ENCODE measurements around the gene ESYT1.
"Not testable (repeated sequence)": the region's sequence is repeated elsewhere in the genome, so short reads cannot be mapped to it uniquely, and the experiment has no call there.

The ESYT1 gene

DNA sequence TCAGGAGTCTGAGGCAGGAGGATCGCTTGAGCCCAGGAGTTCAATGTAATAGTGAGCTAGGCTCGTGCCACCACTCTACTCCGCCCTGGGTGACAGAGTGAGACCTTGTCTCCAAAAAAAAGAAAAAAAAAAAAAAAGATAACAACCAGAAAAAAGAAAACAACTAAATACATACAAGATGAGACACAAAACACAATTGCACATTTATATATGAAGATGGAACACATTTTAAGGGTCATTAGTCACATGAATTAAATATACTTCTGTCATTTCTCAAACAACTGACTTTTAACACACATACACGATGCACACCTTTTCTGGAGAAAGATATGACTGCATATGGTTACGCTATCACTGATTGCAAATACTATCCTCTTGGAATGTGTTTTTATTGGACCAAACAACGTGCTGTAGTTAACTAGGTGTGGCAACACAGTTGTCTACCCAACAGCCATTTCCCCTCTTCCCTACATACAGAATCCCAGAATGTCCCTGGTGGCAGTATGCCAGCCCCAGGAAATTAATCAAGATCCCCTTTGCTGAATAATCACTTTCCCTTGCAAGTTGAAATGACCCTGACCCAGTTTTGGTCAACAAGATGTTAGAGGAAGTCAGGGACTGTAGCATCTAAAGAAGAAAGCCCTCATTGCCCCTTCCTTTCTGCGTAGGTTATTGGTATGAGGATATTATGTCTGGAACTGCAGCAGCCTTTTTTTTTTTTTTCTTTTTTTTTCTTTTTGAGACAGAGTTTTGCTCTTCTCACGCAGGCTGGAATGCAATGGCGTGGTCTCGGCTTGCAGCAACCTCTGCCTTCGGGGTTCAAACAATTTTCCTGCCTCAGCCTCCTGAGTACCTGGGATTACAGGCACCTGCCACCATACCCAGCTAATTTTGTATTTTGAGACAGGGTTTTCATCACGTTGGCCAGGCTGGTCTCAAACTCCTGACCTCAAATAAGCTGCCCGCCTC, 18.7 kb downstream of the ESYT1 start:
- Mint-ChIP-seq H3K4me3 (no peak overlapping the region), H3K27me3 (no peaks in the 10 kb centered on the region), H3K27ac (no peak overlapping the region), H3K9me3 (no peaks in the 10 kb centered on the region), H3K4me1 (peaks cover 43% of the 10 kb centered on the region), H3K36me3 (peaks cover 38% of the 10 kb centered on the region)
- no peak for DNase-seq
- CTCF ChIA-PET, result interaction anchor here (0.7 kb wide), 1 partner anchor 10 kb away, joined by 3 read pairs; no protein-coding TSS in a partner anchor

DNA sequence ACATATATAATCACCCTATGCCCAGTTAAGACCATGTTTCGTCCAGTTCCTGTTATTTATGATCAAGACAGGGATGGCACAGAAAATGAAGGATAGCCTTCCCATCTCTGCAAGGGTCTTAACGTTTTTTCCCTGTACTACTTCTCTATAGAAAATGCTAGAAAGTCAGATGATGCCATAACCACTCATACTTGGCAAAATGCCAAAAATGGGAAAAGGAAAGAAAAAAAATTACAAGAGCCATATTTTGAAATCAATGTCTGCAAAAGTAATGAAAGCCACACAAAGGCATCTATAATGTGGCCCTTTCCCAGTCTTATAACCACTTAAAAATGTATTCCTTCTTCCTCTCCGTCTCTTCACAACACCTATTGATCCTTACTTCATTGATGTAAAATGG, 22.5 kb downstream of the ESYT1 start:
- H3K27ac Mint-ChIP-seq, result peak overlapping the region; percentile 99

DNA sequence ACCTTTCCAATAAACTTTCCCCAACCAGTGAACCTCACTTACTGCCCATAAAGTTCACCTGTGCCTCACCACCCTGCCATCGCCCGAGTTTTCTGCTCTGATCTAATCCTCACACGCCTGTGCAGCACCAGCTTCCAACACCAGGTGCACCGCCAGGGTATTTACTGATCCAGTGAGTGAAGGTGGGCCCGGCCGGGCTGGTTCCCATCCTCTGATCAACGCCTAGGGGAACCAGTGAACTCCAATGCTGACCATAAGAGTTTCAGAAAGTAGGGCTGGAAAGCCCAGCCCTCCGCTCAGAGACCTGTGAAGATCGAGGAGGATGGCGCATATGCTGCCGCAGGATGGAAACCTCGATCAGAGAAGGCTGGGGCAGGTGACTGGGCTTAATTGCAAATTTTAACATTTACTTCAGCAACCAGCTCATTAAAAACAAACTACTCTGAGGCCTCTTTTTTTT, 23.6 kb downstream of the ESYT1 start:
- no peaks in the 10 kb centered on the region for H3K9me3 Mint-ChIP-seq
- H3K27me3 Mint-ChIP-seq, result no peaks in the 10 kb centered on the region
- peak overlapping the region; percentile 83 for H3K4me3 Mint-ChIP-seq
- peak overlapping the region; percentile 99 for H3K27ac Mint-ChIP-seq
- peak; percentile 82 for DNase-seq
- peaks cover 51% of the 10 kb centered on the region for H3K4me1 Mint-ChIP-seq
- CTCF ChIA-PET, result interaction anchor here (0.9 to 1.9 kb wide), 6 partner anchors 9 to 70 kb away, joined by 3 to 8 read pairs (median 6); partner anchors contain the start of genes ESYT1 and RNF41
- peaks cover 9% of the 10 kb centered on the region for H3K36me3 Mint-ChIP-seq

More for the DNA sequence above, 22.5 kb downstream of the ESYT1 start:
- CTCF ChIA-PET, result interaction anchor here (1.2 to 1.9 kb wide), 2 partner anchors 22 to 38 kb away, joined by 4 to 8 read pairs; partner anchors contain the start of genes ESYT1 and SMARCC2
- peaks cover 8% of the 10 kb centered on the region for H3K36me3 Mint-ChIP-seq
- DNase-seq, result no peak
- H3K4me3 Mint-ChIP-seq, result peak overlapping the region; percentile 83
- no peaks in the 10 kb centered on the region for H3K27me3 Mint-ChIP-seq
- peaks cover 46% of the 10 kb centered on the region for H3K4me1 Mint-ChIP-seq
- no peaks in the 10 kb centered on the region for H3K9me3 Mint-ChIP-seq

DNA sequence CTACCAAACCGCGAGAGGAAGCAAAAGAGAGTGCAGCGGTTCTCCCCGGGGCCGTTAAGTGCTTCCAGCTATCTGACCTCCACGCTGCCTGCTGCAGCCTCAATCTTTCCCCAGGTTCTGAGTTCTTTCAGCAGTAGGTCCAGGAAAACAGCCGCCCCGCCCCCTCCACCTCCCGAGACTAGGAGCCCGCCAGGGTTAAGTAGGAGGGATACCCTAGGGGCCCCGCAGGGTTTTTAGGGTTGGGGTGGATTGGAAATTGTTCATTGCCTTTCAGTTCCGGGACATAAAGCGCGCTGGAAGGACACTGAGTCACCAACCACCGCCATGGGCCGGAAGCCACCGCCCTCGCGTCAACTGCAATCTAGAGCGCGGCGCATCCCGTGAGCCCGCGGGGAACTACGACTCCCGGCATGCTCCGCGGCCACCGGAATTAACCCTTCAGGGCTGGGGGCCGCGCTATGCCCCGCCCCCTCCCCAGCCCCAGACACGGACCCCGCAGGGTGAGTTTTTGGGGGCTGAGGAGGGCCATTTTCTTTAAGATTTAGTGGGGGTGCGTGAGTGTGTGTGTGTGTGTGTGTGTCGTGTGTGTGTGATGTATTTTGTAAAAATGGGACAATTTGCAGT, 24.2 kb downstream of the ESYT1 start, which contains the start of gene MYL6B:
MYL6B (plus strand) TSS at position 456 of the 624 bp plus-strand sequence. CDS start 1,332 bp downstream, outside the sequence.
- peak; percentile 96 for DNase-seq
- Mint-ChIP-seq H3K4me1 (peaks cover 53% of the 10 kb centered on the region), H3K27ac (peak within 1 kb of the TSS; percentile 99), H3K36me3 (peaks cover 9% of the 10 kb centered on the region), H3K4me3 (peak within 1 kb of the TSS; percentile 83), H3K9me3 (no peaks in the 10 kb centered on the region), H3K27me3 (no peaks in the 10 kb centered on the region)
- CTCF ChIA-PET, result interaction anchor here (0.9 to 1.9 kb wide), 6 partner anchors 10 to 69 kb away, joined by 3 to 8 read pairs (median 6); partner anchors contain the start of genes ESYT1 and RNF41

DNA sequence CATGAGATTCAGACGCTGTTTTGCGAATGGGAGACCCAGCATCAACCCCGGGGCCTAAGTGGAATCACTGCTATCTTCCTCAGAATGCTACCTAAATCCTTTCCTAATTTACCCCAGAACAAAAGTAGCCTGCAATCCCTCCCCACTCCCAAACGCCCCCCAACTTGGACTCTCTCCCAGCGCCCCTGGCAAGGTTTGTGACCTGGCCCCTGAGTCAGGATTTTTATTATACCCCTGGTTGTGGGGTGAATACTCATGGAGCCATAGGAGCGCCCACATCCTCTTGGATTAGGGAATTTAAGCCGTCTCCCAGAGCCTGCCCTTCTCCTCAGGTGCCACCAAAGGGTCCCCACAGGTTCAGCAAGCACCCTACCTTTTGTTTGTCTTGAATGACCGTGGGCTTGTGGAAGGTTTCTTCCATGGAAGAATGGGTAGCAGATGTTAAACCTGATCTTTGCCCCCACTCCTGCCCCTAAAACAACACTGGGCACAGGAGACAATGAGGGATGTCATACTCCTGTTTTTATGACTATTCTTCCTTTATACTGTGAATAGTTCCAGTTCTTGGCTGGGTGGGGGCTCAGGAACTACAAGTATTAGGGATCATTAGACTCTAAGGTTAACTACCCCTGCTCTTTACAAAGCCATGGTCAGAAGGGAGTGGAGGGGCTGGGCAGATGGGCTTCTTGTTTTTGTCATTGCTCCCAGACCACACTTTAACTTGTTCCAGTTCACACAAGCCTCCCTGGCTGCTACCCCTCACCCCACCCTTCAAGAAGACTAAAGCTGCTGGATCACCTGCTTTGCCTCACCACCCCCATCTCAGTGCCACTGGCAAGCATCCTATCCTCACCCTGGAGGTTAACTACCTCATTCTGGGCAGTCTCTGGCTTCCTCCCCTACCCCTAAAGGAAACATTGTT, 24.9 kb downstream of the ESYT1 start:
- CTCF ChIA-PET, result interaction anchor here (1.9 kb wide), 1 partner anchor 33 kb away, joined by 8 read pairs; no protein-coding TSS in a partner anchor

DNA sequence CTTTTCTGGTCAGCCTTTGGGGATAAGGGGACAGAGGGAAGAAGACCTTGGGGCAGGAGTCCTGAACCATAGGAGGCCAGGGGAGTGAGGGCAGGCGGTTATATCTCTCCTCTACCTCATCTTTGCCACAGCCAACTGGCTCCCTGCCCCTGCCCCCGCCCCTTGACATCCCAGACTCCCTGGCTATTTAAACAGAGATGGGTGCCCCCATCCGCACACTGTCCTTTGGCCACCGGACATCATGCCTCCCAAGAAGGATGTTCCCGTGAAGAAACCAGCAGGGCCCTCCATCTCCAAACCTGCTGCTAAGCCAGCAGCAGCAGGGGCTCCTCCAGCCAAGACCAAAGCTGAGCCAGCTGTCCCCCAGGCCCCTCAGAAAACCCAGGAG, 25.6 kb downstream of the ESYT1 start:
- Mint-ChIP-seq H3K36me3 (peaks cover 18% of the 10 kb centered on the region), H3K4me3 (peak overlapping the region; percentile 83), H3K27me3 (no peaks in the 10 kb centered on the region), H3K9me3 (no peaks in the 10 kb centered on the region), H3K4me1 (peaks cover 58% of the 10 kb centered on the region), H3K27ac (no peak overlapping the region)
- no peak for DNase-seq
- CTCF ChIA-PET, result interaction anchor here (1.9 kb wide), 1 partner anchor 34 kb away, joined by 8 read pairs; no protein-coding TSS in a partner anchor

More for the DNA sequence above, 24.9 kb downstream of the ESYT1 start:
- peaks cover 58% of the 10 kb centered on the region for H3K4me1 Mint-ChIP-seq
- H3K4me3 Mint-ChIP-seq, result peak overlapping the region; percentile 83
- no peaks in the 10 kb centered on the region for H3K9me3 Mint-ChIP-seq
- H3K27ac Mint-ChIP-seq, result peak overlapping the region; percentile 99
- H3K36me3 Mint-ChIP-seq, result peaks cover 14% of the 10 kb centered on the region
- DNase-seq, result no peak
- no peaks in the 10 kb centered on the region for H3K27me3 Mint-ChIP-seq

DNA sequence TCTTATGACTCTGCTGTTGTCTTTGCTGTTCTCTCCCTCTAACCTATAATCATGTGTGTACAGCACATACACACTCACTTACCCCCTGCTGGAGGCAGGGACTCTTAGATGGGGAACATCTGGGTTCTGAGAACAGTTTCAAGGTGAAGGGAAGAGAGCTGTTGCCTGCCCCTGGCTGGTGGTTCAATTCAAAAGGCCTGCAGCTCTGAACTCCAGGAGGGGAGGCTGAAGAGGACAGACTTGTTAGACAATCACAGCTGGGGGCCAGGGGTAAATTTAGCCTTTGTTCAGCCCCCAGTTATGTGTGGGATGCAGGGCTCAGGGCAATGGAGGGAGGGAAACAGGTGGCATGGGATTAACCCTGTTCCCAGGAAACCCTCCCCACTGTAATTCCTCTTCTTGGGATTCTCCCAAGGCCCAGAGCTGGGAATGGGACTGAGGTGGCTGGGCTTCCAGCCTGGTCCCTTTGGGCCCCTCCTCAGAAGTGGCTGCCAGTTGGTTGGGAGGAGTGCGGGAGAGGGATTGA, 26.2 kb downstream of the ESYT1 start:
- peaks cover 25% of the 10 kb centered on the region for H3K36me3 Mint-ChIP-seq
- no peaks in the 10 kb centered on the region for H3K27me3 Mint-ChIP-seq
- CTCF ChIA-PET, result interaction anchor here (1.7 to 1.9 kb wide), 2 partner anchors 28 to 35 kb away, joined by 6 to 8 read pairs; no protein-coding TSS in a partner anchor
- peaks cover 58% of the 10 kb centered on the region for H3K4me1 Mint-ChIP-seq
- H3K4me3 Mint-ChIP-seq, result no peak overlapping the region
- H3K27ac Mint-ChIP-seq, result peak overlapping the region; percentile 24
- no peaks in the 10 kb centered on the region for H3K9me3 Mint-ChIP-seq
- DNase-seq, result no peak

DNA sequence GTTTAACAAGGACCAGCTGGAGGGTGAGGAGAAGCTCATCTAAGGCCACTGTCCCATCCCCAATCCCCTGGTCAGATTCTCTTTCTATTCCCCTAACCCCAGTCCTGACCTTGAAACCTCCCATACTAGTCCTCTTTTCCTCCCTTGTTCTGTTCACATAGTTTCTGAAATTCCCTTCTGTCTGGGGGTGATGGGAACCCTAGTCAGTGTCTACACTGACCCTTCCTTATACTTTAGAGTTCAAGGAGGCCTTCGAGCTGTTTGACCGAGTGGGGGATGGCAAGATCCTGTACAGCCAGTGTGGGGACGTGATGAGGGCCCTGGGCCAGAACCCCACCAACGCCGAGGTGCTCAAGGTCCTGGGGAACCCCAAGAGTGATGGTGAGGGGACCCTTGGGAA, 26.8 kb downstream of the ESYT1 start:
- H3K9me3 Mint-ChIP-seq, result no peaks in the 10 kb centered on the region
- DNase-seq, result no peak
- CTCF ChIA-PET, result interaction anchor here (1.7 to 1.9 kb wide), 2 partner anchors 29 to 35 kb away, joined by 6 to 8 read pairs; no protein-coding TSS in a partner anchor
- H3K4me3 Mint-ChIP-seq, result peak overlapping the region; percentile 40
- H3K27ac Mint-ChIP-seq, result no peak overlapping the region
- peaks cover 30% of the 10 kb centered on the region for H3K36me3 Mint-ChIP-seq
- no peaks in the 10 kb centered on the region for H3K27me3 Mint-ChIP-seq
- peaks cover 59% of the 10 kb centered on the region for H3K4me1 Mint-ChIP-seq

DNA sequence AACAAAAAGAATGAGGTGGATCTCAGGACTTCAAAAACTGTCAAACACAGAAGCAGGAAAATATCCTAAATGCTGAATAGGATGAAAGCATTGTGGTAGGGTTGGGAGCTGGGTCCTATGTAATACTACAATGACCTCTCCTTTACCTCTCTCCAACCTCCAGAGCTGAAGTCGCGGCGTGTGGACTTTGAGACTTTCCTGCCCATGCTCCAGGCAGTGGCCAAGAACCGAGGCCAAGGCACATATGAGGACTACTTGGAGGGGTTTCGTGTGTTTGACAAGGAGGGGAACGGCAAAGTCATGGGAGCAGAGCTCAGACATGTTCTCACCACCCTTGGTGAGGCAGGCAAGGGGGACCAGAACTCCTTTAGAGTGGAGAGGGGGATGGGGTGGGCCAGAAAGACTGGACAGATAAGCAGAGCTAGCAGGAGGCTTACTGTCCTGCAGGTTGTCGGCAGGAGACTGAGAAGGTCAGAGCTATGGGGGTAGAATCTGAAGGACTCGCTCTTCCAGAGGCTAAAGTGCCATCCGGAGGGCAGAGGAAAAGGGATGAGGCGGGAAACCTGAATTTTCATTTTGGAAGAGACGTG, 27.3 kb downstream of the ESYT1 start:
- Mint-ChIP-seq H3K4me1 (peaks cover 61% of the 10 kb centered on the region), H3K4me3 (peak overlapping the region; percentile 41), H3K27ac (peak overlapping the region; percentile 46)

DNA sequence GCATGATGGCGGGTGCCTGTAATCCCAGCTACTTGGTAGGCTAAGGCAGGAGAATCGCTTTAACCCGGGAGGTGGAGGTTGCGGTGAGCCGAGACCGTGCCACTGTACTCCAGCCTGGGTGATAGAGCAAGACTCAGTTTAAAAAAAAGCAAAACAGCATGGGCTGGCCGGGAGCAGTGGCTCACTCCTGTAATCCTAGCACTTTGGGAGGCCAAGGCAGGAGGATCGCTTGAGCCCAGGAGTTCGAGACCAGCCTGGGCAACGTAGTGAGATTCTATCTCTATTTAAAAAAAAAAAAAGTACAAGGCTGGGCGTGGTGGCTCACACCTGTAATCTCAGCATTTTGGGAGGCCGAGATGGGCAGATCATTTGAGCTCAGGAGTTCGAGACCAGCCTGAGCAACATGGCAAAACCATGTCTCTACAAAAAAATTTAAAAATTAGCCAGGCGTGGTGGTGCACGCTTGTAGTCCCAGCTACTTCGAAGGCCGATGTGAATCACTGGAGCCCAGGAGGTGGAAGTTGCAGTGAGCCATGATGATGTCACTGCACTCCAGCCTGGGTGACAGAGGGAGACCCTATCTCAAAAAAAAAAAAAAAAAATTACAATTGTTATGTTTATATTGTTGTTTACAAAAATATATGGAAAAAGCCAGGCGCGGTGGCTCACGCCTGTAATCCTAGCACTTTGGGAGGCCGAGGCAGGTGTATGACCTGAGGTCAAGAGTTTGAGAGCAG, 28.6 kb downstream of the ESYT1 start:
- DNase-seq, H3K27me3 Mint-ChIP-seq, H3K9me3 Mint-ChIP-seq: not testable (repeated sequence)
- H3K27ac Mint-ChIP-seq, result peak overlapping the region; percentile 94
- peaks cover 46% of the 10 kb centered on the region for H3K36me3 Mint-ChIP-seq
- peak overlapping the region; percentile 95 for H3K4me3 Mint-ChIP-seq
- H3K4me1 Mint-ChIP-seq, result peaks cover 60% of the 10 kb centered on the region
- CTCF ChIA-PET, result interaction anchor here (0.6 kb wide), 1 partner anchor 190 kb away, joined by 4 read pairs; no protein-coding TSS in a partner anchor

More for the DNA sequence above, 27.3 kb downstream of the ESYT1 start:
- CTCF ChIA-PET, result interaction anchor here (1.7 to 1.9 kb wide), 2 partner anchors 29 to 36 kb away, joined by 6 to 8 read pairs; no protein-coding TSS in a partner anchor
- no peaks in the 10 kb centered on the region for H3K27me3 Mint-ChIP-seq
- no peak for DNase-seq
- H3K9me3 Mint-ChIP-seq, result no peaks in the 10 kb centered on the region
- H3K36me3 Mint-ChIP-seq, result peaks cover 35% of the 10 kb centered on the region

DNA sequence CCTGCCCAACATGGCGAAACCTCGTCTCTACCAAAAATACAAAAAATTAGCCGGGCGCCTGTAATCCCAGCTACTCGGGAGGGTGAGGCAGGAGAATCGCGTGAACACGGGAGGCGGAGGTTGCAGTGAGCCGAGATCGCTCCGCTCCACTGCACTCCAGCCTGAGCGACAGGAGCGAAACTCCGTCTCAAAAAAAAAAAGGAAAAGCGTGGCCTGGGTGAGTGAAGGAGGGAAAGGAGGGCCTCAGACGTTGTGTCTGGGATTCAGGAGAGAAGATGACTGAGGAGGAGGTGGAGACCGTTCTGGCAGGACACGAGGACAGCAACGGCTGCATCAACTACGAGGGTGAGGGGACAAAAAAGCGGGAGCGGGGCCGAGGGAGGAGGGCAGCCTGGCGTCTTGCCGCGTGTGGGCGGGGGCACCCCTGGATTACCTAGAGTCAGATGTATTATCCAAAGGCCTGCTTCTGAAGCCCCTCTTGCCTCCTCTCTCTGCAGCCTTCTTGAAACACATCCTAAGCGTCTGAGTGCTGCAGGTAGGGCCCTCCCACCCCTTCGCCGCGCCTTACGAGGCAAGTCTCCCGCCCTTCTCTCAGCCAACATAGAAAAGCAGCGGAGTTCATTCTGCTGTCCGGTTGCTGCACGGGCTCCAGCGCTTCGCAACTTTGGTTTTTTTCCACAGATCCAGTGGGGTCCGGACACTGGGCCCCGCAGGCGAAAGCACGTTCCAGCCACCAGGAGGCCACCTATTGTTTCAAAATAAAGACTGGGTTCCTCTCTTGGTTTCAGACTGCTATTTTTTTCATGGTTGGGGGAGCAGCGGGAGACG, 29.3 kb downstream of the ESYT1 start:
- CTCF ChIA-PET, result interaction anchor here (3.5 kb wide), 1 partner anchor 31 kb away, joined by 14 read pairs; the partner anchor contains the start of gene SMARCC2
- Mint-ChIP-seq H3K4me3 (peak overlapping the region; percentile 95), H3K9me3 (no peaks in the 10 kb centered on the region), H3K36me3 (peaks cover 52% of the 10 kb centered on the region), H3K27me3 (no peaks in the 10 kb centered on the region), H3K4me1 (peaks cover 58% of the 10 kb centered on the region), H3K27ac (peak overlapping the region; percentile 94)
- DNase-seq, result peak; percentile 76

All from activated naive CD4-positive, alpha-beta T cell treated with anti-CD3 and anti-CD28 coated beads, Interleukin-2, amount 10 ng/mL, durations not matched to agents 7 days and 5 days (primary cell).